Activated CD4-positive, CD25-positive, alpha-beta regulatory T cell treated with anti-CD3 and anti-CD28 coated beads, Interleukin-2, amount 50 U/mL, for 16 hours (primary cell): ENCODE results near the gene TCEAL3.
"Not testable (repeated sequence)": the region's sequence is repeated elsewhere in the genome, so short reads cannot be mapped to it uniquely, and the experiment has no call there.

ENCODE experiments used
- DNase-seq: peaks from one replicate; pipeline ENCODE4 v3.0.0-alpha.2; 2020; ENCODE audit warnings: low read depth, low spot score

Gene TCEAL3

GRCh38 chrX:103607364-103608305, at the start of gene TCEAL3:
Gene TCEAL3, plus strand, starts transcription at chrX:103607963. Its CDS starts 1,102 bp downstream, at chrX:103609065.
- DNase-seq: no peak

GRCh38 chrX:103560256-103560655, 47.5 kb upstream of the TCEAL3 start:
- DNase-seq: no peak

GRCh38 chrX:103562801-103563200, 45.0 kb upstream of the TCEAL3 start:
- no peak for DNase-seq

- DNase-seq: no peak
These were observed 42.6 kb upstream of the TCEAL3 start for GRCh38 chrX:103565197-103565596.

- DNase-seq: no peak
These were observed 42.0 kb upstream of the TCEAL3 start for GRCh38 chrX:103565752-103566151.

GRCh38 chrX:103571121-103571520, 36.6 kb upstream of the TCEAL3 start:
- DNase-seq: no peak

GRCh38 chrX:103571726-103572125, 36.0 kb upstream of the TCEAL3 start:
- DNase-seq: no peak

GRCh38 chrX:103573202-103573601, 34.6 kb upstream of the TCEAL3 start:
- no peak for DNase-seq

GRCh38 chrX:103584596-103584995, 23.2 kb upstream of the TCEAL3 start:
- no peak for DNase-seq

- no peak for DNase-seq
These were observed 22.1 kb upstream of the TCEAL3 start, which contains the start of gene TCEAL4 for GRCh38 chrX:103585411-103586313. Gene TCEAL4, plus strand, starts transcription at chrX:103585515. Its CDS starts 1,161 bp downstream, at chrX:103586676.

GRCh38 chrX:103586314-103586646, 21.5 kb upstream of the TCEAL3 start:
- DNase-seq: no peak

- DNase-seq: no peak
These were observed 21.1 kb upstream of the TCEAL3 start for GRCh38 chrX:103586659-103587058.

GRCh38 chrX:103592295-103592694, 15.5 kb upstream of the TCEAL3 start:
- DNase-seq: not testable (repeated sequence)

GRCh38 chrX:103595202-103595601, 12.6 kb upstream of the TCEAL3 start:
- DNase-seq: not testable (repeated sequence)

- DNase-seq: no peak
These were observed 672 bp downstream of the TCEAL3 start for GRCh38 chrX:103608306-103608963.

GRCh38 chrX:103610282-103610681, 2.5 kb downstream of the TCEAL3 start:
- DNase-seq: no peak

- no peak for DNase-seq
These were observed 5.7 kb downstream of the TCEAL3 start for GRCh38 chrX:103613362-103613890.

GRCh38 chrX:103614999-103615398, 7.2 kb downstream of the TCEAL3 start:
- no peak for DNase-seq

GRCh38 chrX:103615781-103616371, 8.1 kb downstream of the TCEAL3 start:
- no peak for DNase-seq

- DNase-seq: no peak
These were observed 9.0 kb downstream of the TCEAL3 start for GRCh38 chrX:103616676-103617186.

- no peak for DNase-seq
These were observed 16.3 kb downstream of the TCEAL3 start for GRCh38 chrX:103624111-103624510.
